ENCODE data around the gene MAK.
"Not testable (repeated sequence)": the region's sequence is repeated elsewhere in the genome, so short reads cannot be mapped to it uniquely, and the experiment has no call there.

MAK gene

GRCh38 chr6:10723567-10723881 lies 114.8 kb downstream of the MAK start:
- no peak for DNase-seq (ENCODE audit: low spot score)

- peak; percentile 99 for DNase-seq (ENCODE audit: low spot score)
These were observed 115.3 kb downstream of the MAK start, which contains the start of gene TMEM14C for GRCh38 chr6:10722820-10723566. TMEM14C (plus strand) TSS chr6:10723070; CDS start chr6:10724614, 1,544 bp downstream.

GRCh38 chr6:10722570-10722819 lies 115.8 kb downstream of the MAK start:
- no peak for DNase-seq (ENCODE audit: low spot score)

- DNase-seq (ENCODE audit: low spot score): no peak
These were observed 116.3 kb downstream of the MAK start for GRCh38 chr6:10721850-10722569.

GRCh38 chr6:10720960-10721849 lies 117.1 kb downstream of the MAK start:
- not testable (repeated sequence) for DNase-seq (ENCODE audit: low spot score)

GRCh38 chr6:10720265-10720959 lies 117.9 kb downstream of the MAK start:
- no peak for DNase-seq (ENCODE audit: low spot score)

- no peak for DNase-seq (ENCODE audit: low spot score)
These were observed 118.4 kb downstream of the MAK start for GRCh38 chr6:10719964-10720264.

- DNase-seq (ENCODE audit: low spot score): no peak
These were observed 118.9 kb downstream of the MAK start for GRCh38 chr6:10719296-10719963.

GRCh38 chr6:10713962-10714361 lies 124.4 kb downstream of the MAK start:
- DNase-seq (ENCODE audit: low spot score): no peak
